NCI-H460 (cell line): ENCODE measurements around the gene DOCK6. TPM values are rescaled to one million over a fixed set of nuclear protein-coding genes. Genes with fewer than 3 reads are reported as not detected.
"Not testable (repeated sequence)": the region's sequence is repeated elsewhere in the genome, so short reads cannot be mapped to it uniquely, and the experiment has no call there.

ENCODE experiments used
- DNase-seq: peaks from one replicate; pipeline ENCODE4 v3.0.0-alpha.2; 2016; ENCODE audit warnings: low read depth; ENCODE audit errors: extremely low read depth
- total RNA-seq: library from RNA; depleted of rRNA; stranded (reverse); fragments of >200 nt; shearing (Covaris generic); gene quantifications from 2 replicates; pipeline ENCODE4 v1.2.3, GENCODE V29; 2014

DOCK6 gene
- total RNA-seq, 1 experiment from 2014 or later = 15.1 TPM

DNA sequence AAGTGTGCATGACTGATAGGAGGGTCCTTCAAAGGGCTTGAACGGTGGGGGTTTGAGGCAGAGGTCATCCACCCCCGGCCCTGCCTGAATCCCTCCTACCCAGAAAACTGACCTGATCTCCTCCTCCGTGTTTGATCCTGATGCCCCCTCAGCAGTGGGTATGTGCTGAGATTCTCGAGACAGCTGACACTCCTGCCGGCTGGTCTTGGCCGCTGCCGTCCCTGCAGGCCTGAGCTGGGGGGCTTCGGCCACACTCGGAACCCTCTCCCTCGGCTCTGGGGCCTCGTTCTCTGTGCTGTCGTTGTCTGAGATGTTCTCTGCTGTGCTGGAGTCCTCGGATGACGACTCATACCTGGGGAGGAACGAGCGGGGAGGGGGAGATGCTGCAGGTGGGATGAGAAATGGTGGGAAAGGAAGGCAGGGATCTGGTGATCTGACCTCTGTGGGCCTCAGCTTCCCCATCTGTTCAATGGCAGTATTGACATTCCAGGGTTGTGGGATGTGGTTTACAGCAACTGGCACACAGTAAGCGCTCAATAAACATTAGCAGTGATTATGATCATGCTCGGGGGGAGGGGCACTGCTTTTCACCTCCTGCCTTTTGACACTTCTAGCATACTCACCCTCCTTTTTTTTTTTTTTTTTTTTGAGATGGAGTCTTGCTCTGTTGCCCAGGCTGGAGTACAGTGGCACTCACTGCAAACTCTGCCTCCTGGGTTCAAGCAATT lies 85.7 kb downstream of the DOCK6 start:
- no peak for DNase-seq

DNA sequence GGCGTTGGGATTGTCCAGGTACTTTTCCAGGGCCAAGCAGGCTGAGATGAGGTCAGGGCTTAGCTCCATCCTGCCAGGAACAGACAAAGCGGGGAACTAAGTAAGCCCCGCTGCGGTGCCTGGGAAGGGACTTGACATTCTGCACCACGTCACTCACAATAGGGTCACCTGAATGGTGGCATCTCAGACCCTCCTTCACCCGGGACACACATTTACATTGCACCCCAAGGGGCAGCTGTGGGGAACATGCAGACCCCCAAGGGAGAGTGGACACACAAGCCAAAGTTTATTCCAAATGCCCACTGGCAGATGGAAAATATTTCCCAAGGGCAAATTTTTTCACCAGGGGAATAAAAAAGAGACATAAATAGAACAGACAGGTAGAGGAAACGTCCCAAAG lies 86.4 kb downstream of the DOCK6 start:
- no peak for DNase-seq

DNA sequence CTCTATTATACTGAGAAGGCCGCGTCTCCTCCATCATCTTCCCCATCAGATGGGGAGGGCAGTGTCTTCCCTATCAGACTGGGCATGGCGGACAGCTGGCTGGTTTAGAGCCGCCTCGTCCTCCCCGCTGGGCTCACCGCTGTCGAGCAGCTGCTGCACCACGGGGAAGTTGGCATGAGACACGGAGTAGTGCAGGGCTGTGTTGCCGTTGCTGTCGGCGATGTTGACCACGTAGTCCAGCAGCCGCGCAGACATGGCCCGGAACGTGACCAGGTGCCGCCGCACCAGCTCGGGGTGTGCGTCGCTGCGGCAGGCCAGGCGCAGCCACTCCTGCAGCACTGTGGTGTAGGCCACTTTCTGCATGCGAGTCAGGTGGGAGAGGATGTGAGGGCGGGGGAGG lies 88.0 kb downstream of the DOCK6 start:
- no peak for DNase-seq

DNA sequence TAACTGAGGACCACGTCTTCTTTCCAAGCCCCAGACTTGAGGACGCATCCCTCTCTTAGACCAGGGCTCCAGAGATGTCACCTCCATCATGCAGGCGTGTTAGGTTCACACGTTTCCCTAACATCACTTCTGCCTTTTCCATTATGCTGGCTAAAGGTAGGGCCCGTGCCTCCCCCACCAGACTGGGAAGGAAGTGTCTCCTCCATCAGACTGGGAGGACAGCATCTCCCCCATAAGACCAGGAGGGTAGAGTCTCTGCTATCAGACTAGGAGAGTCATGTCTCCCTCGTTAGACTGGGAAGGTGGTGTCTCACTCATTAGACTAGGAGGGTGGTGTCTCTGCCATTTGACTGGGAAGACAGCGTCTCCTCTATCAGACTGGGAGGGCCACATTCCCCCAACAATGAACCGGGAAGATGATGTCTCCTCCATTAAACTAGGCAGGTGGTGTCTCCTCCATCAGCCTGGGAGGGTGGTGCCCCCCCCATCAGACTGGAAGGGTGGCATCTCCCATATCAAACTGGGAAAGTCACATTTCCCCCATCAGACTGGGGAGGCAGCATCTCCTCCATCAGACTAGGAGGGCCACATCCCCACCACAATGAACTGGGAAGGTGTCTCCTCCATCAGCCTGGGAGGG lies 88.7 kb downstream of the DOCK6 start:
- no peak for DNase-seq

DNA sequence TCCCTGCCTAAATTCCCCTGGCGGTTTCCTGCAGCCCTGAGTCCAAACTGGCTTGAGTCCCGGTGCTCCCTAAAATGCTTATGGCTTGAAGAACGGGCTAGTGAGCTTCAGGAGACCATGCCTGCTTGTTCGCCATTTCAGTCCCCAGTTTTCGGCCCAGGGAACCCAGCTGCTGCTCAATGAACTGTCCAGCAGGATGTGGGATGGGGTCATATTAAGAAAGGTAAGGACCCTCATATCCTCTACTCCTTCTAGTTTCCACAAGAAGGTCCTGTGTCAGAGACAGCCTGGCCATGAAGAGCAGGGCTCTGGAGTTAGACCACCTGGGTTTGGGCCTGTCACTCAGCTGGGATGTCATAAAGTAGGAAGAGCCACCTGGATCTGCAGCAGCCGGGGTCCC lies 89.7 kb downstream of the DOCK6 start:
- DNase-seq = no peak

DNA sequence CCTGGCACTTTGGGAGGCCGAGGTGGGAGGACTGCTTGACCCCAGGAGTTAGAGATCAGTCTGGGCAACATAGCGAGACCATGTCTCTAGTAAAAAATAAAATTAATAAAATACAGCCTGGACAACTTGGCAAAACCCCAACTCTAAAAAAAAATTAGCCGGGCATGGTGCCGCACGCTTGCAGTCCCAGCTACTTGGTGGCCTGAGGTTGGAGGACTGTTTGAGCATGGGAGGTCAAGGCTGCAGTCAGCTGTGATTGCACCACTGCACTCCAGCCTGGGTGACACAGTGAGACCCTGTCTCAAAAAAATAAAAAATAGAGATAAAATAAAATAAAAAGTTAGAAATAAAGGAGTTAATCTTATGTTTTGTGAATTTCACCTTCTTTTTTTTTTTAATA lies 91.2 kb downstream of the DOCK6 start:
- DNase-seq = no peak

DNA sequence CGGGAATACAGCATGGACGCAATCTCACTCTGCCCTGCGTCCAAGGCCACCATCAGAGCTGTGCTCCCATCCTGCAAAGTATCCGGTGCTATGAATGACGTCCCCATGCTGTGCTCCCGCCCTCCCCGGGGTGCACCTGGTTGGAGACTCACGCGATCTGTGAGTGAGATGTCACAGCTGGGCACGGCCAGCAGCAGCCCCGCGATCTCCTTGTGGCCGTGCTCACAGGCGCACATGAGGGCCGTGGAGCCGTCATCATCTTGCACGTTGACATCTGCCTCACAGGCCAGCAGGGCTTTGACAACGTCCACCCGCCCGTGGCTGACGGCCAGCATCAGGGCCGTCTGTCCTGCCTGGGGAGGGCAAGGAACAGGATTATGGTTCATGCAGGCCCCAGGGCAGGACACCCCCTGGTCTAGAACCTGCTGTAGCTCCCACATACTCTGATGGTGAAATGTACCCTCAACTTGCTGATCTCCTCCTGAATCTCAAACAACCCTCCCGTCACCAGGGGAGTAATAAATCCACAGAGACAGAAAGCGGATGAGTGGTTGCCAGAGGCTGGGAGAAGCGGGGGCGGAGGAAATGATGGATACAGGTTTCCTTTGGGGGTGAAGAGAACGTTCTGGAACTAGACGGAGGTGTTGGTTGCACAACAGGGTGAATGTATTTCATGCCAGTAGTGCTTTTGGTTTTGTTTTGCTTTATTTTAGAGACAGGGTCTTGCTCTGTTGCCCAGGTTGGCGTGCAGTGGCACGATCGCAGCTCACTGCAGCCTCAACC lies 92.2 kb downstream of the DOCK6 start:
- no peak for DNase-seq

DNA sequence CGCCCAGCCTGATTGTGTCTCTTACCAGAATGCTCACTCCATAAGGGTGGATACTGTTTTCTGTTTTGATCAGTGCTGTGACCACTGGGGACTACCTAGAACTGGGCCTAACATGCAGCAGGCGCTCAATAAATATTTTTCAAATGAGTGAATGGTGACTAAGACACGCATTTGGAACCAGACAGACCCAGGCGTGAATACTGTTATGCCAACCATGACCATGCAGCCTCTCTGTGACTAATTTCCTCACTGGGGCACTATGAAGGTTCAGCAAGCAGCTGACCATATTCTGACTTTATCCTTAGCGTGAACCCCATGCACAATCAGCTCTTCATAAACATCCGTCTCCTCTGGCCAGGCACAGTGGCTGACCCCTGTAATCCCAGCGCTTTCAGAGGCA lies 93.8 kb downstream of the DOCK6 start:
- no peak for DNase-seq

DNA sequence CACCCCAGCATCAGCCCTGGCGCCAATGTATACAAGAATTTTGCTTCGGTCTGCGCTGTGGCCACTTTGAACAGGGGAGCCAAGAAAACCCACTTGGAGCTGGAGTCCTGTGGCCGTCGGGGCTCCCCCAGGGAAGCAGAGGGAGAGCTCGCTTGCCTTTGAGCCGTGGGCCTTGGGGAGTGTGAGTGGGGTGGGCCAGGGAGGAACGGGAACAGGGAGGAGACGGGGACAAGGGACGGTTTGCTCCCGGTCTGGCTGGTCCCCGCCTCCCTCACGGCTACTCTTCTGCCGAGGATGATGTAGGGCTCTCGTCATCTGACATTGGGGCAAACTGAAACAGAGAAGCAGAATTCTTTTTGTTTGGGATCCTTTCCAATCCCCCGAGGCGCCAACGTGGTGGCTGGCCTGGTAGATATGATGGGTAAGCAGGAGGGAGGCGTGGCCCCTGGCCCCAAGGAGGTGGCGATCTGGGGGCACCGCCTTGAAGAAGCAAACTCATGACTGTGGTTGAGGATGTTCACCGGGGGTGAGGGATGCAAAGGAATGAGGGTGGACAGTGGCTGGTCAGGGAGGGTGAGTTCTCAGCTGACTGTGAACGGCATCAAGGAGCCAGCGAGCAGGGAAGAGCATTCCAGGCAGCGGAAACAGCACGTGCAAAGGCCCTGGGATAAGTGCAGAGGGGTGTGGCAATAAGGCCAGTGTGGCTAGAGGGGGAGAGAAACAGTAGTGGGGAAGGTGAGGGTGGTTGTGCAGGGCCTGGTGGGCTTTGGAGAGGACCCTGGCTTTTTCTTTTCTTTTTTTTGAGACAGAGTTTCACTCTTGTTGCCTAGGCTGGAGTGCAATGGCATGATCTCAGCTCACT lies 95.8 kb downstream of the DOCK6 start:
- no peak for DNase-seq

DNA sequence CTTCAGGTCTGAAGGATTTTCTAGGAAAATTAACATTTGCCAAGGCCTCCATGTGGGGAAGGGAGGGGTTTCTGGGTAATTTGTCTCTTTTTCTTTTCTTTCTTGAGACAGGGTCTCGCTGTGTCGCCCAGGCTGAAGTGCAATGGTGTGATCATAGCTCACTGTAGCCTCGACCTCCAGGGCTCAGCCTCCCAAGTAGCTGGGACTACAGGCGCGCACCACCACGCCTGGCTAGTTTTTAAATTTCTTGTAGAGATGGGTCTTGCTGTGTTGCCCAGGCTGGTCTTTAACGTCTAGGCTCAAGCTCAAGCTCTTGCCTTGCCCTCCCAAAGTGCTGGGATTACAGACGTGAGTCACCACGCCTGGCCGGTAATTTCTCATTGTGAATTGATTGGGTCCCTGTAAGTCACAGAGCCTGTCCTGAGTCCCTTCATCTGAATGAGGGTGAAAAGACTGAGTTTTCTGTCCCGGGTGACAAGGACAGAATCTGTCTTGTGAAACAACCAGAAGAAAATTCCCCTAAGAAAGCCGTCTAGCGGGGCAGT lies 96.8 kb downstream of the DOCK6 start:
- DNase-seq = no peak

DNA sequence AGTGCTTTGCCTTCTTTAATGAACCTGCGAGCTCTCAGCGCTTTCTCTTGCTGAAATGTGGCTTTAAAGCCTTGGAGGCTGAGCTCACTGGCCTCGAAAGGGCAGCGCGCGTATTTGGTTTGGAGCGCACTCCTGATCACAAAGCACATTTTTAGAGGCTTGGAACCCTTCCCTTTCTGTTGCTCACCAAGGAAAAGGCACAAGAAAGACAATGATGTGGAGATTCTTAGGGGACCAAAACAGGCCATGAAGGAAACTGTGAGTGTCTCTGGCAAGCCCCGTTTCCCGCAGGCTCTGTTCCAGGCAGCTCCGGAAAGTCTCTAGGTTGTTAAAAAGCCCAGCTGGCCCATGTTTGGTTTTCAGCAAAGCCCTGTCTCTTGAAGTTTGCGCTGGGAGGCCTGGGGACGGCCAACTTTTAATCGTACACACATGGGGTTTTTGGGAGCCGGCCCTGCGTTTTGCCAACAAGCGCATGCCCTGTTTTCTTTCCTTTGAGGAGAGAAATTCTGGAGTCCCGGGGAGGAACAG lies 97.4 kb downstream of the DOCK6 start:
- DNase-seq = no peak

DNA sequence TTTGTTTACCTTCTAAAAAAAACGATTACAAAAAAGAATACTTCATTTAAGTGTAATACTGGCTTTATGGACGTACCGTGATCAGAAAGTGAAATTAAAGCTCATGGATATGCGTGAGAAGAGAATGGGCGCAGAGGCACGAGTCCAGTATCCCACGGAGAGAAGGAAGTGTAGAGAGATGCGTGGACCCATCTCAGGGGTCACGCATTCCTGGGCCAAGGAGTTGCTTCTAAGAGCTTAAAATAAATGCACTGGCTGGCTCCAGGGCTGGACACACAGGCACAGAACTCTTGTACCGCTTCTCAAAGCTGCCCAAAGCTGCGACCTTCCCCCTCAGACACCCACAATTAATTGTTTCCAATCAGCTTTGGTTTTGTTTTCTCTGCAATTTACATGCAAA lies 98.0 kb downstream of the DOCK6 start:
- no peak for DNase-seq

DNA sequence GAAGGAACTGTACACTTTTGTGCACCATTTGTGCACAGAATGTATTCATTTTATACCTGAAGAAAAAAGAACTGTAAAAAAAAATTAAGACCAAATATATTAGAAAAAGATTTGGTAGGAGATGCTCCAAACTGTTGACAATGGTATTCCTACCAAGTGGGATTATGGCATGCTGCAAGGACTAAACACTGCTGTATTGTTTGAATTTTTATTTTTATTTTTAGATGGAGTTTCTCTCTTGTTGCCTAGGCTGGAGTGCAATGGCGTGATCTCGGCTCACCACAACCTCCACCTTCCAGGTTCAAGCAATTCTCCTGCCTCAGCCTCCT lies 101.9 kb downstream of the DOCK6 start:
- DNase-seq = not testable (repeated sequence)

DNA sequence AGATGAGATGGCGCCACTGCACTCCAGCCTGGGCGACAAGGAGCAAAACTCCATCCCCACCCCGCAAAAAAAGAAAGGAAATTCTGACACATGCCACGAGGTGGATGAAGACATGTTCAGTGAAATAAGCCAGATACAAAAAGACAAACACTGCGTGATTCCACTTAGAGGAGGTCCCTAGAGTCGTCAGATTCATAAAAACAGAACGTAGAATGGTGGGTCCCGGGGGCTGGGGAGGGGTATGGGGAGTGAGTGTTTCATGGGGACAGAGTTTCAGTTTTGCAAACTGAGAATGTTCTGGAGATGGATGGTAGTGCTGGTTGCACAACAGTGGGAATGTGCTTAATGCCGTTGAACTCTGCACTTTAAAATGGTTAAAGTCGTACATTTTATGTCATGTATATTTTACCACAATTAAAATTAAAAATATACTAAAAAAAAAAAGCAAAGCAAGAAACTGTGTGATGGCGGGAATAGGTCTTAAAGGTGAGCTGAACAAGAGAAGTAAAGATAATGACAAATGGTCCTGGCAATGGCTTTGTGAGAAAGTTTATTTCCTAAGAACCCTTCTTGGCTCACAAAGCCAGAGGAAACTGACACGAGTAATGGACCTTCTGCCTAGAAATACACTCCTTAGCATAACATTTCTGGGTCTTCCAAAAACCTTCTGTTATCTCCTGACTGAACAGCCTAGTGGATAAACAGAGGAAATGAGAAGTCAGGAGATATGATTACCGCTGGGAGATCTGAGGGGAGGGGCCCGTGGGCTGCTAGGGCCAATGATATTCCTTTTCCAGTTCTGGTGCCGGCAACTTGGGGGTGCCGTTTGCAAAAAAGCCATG lies 102.5 kb downstream of the DOCK6 start:
- no peak for DNase-seq

DNA sequence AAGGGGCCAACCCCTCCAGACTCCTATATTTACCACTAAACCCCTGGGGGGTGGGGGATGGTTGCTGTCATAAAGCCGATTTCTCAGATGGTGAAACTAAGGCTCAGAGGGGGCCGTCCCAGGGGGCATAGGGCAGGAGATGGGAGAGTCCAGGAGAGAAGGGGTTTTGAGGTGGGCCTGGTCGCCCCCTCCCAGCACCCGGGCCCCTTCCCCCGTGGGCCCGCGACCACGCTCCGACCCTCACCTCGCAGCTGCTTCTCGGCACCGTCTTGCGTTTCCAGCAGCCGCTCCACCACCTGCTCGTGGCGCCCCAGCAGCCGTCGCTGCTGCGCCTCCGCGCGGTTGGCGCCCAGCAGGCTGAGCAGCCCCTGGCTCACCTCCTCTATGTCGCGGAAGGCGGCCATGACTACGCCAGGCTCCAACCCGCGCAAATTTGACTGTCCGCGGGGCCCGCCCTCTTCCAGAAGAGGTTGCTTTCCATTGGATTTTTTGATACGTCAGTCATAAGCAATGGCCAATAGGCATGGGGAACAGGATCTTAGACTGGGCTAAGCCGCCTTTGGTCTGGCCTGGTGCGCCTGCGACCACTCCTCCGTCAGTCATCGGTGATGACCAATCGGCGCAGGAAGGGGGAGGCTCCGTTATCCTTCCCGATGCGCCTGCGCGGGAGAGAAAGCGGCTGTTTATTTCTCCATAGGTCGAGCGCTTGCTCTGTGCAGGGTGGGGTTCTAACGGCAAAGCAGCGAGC lies 106.8 kb downstream of the DOCK6 start, which contains the start of gene SPC24:
Gene SPC24, minus strand, starts transcription at position 410 of the 748 bp plus-strand sequence. Its CDS starts 6 bp downstream, at position 404.
- peak; percentile 97 for DNase-seq

DNA sequence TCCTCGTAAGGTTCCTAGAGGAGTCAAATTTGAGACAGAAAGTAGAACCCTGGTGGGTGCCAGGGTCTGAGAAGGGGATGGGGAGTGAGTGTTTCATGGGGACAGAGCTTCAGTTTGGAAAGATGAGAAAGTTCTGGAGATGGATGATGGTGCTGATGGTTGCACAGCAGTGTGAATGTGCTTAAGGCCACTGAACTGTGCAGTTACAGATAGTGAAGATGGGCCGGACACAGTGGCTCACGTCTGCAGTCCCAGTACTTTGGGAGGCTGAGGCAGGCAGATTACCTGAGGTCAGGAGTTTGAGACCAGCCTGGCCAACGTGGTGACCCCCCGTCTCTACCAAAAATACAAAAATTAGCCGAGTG lies 107.7 kb downstream of the DOCK6 start:
- DNase-seq = no peak

DNA sequence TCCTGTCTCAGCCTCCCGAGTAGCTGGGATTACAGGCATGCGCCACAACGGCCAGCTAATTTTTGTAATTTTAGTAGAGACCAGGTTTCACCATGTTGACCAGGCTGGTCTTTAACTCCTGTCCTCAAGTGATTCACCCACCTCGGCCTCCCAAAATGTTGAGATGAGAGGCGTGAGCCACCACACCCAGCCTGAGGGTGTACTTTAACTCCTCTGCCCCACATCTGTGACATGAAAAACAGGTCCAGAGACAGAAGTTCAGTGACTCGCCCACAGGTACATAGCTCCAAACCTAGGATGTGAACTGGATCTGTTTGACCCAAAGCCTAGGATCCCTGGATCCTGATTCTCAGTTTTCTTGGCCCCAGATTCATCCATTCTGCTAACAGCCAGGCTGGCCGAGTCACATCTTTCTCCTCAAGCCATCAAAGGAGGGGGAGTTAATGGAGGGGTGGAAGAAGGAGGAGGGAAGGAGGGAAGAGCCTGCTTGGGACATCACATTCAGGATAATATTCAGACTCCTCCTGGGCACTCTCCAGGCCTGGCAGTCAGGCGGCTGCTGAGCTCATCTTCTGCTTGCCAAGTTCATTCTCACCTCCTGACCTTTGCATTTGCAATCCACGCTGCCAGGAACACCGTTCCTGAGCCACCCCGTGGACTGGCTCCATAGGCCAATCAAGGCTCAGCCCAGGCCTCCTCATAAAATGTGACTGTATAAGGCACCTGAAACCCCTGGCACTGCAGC lies 109.8 kb downstream of the DOCK6 start:
- DNase-seq = no peak

DNA sequence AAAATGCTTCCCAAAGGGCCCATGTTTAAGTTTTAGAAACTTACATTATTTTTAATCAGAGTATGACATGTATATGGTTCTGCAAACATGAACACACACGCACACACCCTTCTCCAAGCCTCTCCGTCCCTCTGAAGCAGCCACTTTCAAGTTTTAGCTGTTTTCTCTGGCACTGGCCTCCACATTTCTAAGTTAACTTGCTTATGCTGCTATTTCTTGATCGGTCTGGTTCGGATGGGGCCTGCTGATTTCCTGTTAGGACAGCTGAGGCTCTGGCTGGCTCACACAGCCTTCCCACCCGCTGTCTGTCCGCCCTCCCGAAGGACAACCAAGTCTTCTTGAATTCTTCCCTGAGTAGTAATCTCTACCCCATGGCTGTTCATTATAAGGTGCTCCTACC lies 111.1 kb downstream of the DOCK6 start:
- no peak for DNase-seq
